K562 (cell line): ENCODE measurements around the gene COX6B1.
"Not testable (repeated sequence)": the region's sequence is repeated elsewhere in the genome, so short reads cannot be mapped to it uniquely, and the experiment has no call there.

Source experiments
- KAT7 ChIP-seq: sonication (generic); formaldehyde crosslinking; IDR thresholded peaks from 2 replicates; pipeline ENCODE4 v1.8.0; 2022; ENCODE audit warnings: missing genetic modification reagents, mild to moderate bottlenecking, borderline replicate concordance
- MCM2 ChIP-seq: fragments of 450-650 bp; IDR thresholded peaks from 2 replicates; pipeline ENCODE4 v1.6.1; 2017; ENCODE audit warnings: low read depth, mild to moderate bottlenecking
- MEF2A ChIP-seq: IDR thresholded peaks from 2 replicates; pipeline ENCODE4 v1.6.1; 2011; ENCODE audit warnings: low read depth, mild to moderate bottlenecking, low read length, moderate library complexity; ENCODE audit not compliant: control insufficient read depth
- NFXL1 ChIP-seq: fragments of 450-650 bp; formaldehyde crosslinking; IDR thresholded peaks from 2 replicates; pipeline ENCODE4 v1.4.0; 2021; ENCODE audit warnings: mild to moderate bottlenecking
- NR2F6 ChIP-seq: fragments of 450-650 bp; formaldehyde crosslinking; IDR thresholded peaks from 2 replicates; pipeline ENCODE4 v1.4.0; 2020; ENCODE audit warnings: mild to moderate bottlenecking
- PRPF4 ChIP-seq: fragments of 200-400 bp; formaldehyde crosslinking; IDR thresholded peaks from one replicate; pipeline ENCODE4 v1.6.1; 2017; ENCODE audit warnings: low read length, low read depth, mild to moderate bottlenecking; ENCODE audit not compliant: insufficient read depth, poor library complexity, severe bottlenecking
- PTBP1 ChIP-seq: fragments of 200-400 bp; formaldehyde crosslinking; IDR thresholded peaks from 2 replicates; pipeline ENCODE4 v1.6.1; 2017; ENCODE audit warnings: low read depth, low read length
- ZNF41 ChIP-seq: fragments of 250-450 bp; sonication (Bioruptor Pico); conservative IDR thresholded peaks from 2 replicates; pipeline ENCODE4 v1.4.0; 2020; ENCODE audit warnings: mild to moderate bottlenecking
- ZNF77 ChIP-seq: fragments of 250-450 bp; sonication (Bioruptor Pico); IDR thresholded peaks from 2 replicates; pipeline ENCODE4 v1.5.0; 2020
- TF ChIP-seq, protein P1 (sequence below): sonication (generic); formaldehyde crosslinking; IDR thresholded peaks from 2 replicates; pipeline ENCODE4 v1.8.1; 2023; ENCODE audit warnings: mild to moderate bottlenecking, missing genetic modification reagents
- TF ChIP-seq, protein P2 (sequence below), 2 experiments: fragments of 450-650 bp in 1 of 2; sonication (generic) in 1 of 2; formaldehyde crosslinking in 1 of 2; IDR thresholded peaks in 1 of 2; conservative IDR thresholded peaks in 1 of 2; 2 replicates each; pipeline versions ENCODE4 v1.6.1 to v1.8.1; 2016 to 2023; ENCODE audit warnings: mild to moderate bottlenecking in 2 of 2, moderate library complexity in 2 of 2, inconsistent platforms in 1 of 2, missing genetic modification reagents in 1 of 2
- TF ChIP-seq, protein P3 (sequence below), 3 experiments: IDR thresholded peaks in 2 of 3; conservative IDR thresholded peaks in 1 of 3; 2 replicates each; pipeline ENCODE4 v1.5.1; 2011 to 2012; ENCODE audit warnings: low read length in 3 of 3, mild to moderate bottlenecking in 3 of 3, control low read depth in 2 of 3, improper control_type of control experiment in 1 of 3, inconsistent platforms in 1 of 3, low read depth in 1 of 3, mixed read lengths in 1 of 3, moderate library complexity in 1 of 3; ENCODE audit not compliant: insufficient read depth in 2 of 3

DNA sequence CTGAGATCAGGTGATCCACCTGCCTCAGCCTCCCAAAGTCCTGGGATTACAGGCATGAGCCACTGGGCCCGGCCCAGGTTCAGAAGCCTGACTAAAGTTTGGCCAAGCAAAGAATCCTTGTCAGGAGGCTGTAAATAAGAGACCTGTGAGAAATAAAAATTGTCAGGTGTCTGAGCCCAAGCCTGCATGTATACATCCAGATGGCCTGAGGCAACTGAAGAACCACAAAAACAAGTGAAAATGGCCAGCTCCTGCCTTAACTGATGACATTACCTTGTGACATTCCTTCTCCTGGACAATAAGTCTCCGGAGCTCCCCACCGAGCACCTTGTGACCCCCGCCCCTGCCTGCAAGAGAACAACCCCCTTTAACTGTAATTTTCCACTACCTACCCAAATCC lies 43.7 kb upstream of the COX6B1 start:
- not testable (repeated sequence) for TF ChIP-seq PRPF4; MCM2; NR2F6 (CRISPR knock-in tag); KAT7; MEF2A; PTBP1; NFXL1 (CRISPR knock-in tag); ZNF41; ZNF77 (CRISPR knock-in tag)
- TF ChIP-seq, protein P1, sequence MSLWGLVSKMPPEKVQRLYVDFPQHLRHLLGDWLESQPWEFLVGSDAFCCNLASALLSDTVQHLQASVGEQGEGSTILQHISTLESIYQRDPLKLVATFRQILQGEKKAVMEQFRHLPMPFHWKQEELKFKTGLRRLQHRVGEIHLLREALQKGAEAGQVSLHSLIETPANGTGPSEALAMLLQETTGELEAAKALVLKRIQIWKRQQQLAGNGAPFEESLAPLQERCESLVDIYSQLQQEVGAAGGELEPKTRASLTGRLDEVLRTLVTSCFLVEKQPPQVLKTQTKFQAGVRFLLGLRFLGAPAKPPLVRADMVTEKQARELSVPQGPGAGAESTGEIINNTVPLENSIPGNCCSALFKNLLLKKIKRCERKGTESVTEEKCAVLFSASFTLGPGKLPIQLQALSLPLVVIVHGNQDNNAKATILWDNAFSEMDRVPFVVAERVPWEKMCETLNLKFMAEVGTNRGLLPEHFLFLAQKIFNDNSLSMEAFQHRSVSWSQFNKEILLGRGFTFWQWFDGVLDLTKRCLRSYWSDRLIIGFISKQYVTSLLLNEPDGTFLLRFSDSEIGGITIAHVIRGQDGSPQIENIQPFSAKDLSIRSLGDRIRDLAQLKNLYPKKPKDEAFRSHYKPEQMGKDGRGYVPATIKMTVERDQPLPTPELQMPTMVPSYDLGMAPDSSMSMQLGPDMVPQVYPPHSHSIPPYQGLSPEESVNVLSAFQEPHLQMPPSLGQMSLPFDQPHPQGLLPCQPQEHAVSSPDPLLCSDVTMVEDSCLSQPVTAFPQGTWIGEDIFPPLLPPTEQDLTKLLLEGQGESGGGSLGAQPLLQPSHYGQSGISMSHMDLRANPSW (CRISPR knock-in tag), result not testable (repeated sequence)
- TF ChIP-seq, protein P2, sequence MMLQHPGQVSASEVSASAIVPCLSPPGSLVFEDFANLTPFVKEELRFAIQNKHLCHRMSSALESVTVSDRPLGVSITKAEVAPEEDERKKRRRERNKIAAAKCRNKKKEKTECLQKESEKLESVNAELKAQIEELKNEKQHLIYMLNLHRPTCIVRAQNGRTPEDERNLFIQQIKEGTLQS (IDR thresholded peaks at IDR 0.05), result not testable (repeated sequence)
- TF ChIP-seq, protein P2 (CRISPR knock-in tag; conservative IDR thresholded peaks at IDR 0.05), result not testable (repeated sequence)
- TF ChIP-seq, protein P3, sequence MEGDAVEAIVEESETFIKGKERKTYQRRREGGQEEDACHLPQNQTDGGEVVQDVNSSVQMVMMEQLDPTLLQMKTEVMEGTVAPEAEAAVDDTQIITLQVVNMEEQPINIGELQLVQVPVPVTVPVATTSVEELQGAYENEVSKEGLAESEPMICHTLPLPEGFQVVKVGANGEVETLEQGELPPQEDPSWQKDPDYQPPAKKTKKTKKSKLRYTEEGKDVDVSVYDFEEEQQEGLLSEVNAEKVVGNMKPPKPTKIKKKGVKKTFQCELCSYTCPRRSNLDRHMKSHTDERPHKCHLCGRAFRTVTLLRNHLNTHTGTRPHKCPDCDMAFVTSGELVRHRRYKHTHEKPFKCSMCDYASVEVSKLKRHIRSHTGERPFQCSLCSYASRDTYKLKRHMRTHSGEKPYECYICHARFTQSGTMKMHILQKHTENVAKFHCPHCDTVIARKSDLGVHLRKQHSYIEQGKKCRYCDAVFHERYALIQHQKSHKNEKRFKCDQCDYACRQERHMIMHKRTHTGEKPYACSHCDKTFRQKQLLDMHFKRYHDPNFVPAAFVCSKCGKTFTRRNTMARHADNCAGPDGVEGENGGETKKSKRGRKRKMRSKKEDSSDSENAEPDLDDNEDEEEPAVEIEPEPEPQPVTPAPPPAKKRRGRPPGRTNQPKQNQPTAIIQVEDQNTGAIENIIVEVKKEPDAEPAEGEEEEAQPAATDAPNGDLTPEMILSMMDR (IDR thresholded peaks at IDR 0.05 in 2 of 3, conservative IDR thresholded peaks at IDR 0.05 in 1 of 3; ENCODE audit: insufficient read depth in 2 of 3, low read depth in 1 of 3, low read length in 3 of 3), result not testable (repeated sequence)
